ENCODE results near the gene ANO2.

DNA sequence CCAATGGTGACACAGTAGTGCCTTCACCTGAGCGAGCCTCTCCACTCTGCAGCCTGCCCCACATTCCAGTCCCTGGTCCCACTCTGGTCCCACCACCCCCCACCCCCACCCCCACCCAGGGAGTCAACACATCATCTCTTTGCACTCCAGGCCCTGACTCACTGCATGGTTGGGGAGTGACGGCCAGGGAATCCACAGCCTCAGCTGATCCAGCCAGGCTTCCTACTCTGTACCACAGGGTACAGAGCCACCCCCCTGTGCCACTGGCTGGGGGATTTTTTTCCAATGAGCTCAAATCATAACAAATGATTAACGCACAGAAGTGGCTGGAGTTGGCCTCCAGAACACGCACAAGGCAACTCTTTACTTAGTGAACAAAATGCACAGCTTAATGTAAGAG lies 279.4 kb downstream of the ANO2 start:
- TF ChIP-seq POLR2A (IDR thresholded peaks at IDR 0.05; ENCODE audit: low read depth, low read length) (no peak), EZH2 (IDR thresholded peaks at IDR 0.05; ENCODE audit: borderline replicate concordance, low read depth, low read length, severe bottlenecking) (no peak)
